ENCODE results near the gene CYP1A2.

Gene CYP1A2

GRCh38 chr15:74742422-74742821 is 6.2 kb upstream of the CYP1A2 start:
- no peak for DNase-seq

DNA sequence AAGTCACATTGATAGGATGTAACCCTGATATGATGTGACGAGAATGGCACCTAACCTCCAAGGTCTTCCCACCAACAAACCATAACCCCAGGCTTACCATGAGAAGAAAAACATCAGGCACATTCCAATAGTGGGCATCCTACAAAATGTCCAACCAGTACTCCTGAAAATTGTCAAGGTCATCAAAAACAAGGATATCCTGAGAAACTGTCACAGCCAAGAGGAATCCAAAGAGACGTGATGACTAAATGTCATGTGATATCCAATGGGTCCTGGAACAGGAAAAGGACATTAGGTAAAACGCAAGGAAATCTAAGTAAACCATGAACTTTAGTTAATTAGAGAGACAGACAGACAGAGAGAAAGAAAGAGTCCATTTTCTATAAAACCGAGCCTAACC is 2.3 kb upstream of the CYP1A2 start:
- DNase-seq = no peak

GRCh38 chr15:74749832-74750231 is 1.2 kb downstream of the CYP1A2 start:
- DNase-seq = no peak

DNA sequence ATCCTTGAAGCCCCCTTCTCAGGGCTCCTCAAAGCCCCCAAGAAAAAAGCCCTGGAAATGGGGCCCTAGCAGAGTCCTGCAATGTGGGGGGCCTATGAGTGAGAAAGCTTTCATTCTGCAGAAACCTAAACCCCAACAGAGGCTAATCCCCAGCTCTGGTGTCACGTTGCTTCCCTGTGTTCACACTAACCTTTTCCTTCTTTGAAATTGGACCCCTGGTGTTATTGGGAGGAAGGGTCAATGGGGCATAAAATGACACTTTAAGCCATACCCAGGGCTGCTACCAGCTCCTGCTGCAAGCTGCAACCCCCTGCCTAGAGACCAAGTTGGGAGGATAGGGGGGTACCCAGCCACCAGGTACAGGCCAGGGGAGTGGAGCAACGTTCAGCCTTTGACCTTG is 2.1 kb downstream of the CYP1A2 start:
- DNase-seq = no peak

GRCh38 chr15:74752011-74752410 is 3.4 kb downstream of the CYP1A2 start:
- DNase-seq = no peak

GRCh38 chr15:74752531-74752930 is 3.9 kb downstream of the CYP1A2 start:
- DNase-seq = no peak

DNA sequence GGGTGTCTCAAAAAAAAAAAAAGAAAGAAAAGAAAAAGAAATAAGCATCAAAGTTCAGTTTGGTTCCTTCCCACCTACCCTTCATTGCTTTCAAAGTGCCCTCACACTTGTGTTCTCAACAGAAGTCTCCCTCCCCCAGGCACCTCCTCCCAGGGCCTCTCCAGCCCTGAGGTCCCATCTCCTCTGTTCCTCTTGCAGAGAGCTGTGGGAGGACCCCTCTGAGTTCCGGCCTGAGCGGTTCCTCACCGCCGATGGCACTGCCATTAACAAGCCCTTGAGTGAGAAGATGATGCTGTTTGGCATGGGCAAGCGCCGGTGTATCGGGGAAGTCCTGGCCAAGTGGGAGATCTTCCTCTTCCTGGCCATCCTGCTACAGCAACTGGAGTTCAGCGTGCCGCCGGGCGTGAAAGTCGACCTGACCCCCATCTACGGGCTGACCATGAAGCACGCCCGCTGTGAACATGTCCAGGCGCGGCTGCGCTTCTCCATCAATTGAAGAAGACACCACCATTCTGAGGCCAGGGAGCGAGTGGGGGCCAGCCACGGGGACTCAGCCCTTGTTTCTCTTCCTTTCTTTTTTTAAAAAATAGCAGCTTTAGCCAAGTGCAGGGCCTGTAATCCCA is 6.1 kb downstream of the CYP1A2 start:
- DNase-seq = no peak

DNA sequence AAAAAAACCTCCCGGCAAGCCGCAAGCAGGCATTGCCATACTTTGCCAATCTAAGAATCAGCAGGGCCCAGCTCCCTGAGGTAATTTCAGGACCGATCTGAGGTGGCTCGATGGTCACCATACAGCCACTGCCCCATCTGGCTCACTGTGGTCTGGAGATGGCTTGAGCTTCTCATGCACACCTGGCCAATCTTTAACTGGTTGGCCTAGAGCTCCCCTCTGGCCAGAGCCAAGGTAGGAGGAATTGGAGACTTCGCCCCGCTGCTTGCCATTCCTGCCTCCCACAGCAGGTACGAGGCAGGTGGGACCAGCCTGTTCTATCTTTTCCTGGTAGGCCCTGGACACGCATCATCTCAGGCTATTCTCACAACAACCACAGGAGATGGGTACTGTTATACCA is 10.1 kb downstream of the CYP1A2 start:
- no peak for DNase-seq

GRCh38 chr15:74762791-74763150 is 14.1 kb downstream of the CYP1A2 start:
- no peak for DNase-seq

GRCh38 chr15:74763416-74763815 is 14.8 kb downstream of the CYP1A2 start:
- DNase-seq = no peak

DNA sequence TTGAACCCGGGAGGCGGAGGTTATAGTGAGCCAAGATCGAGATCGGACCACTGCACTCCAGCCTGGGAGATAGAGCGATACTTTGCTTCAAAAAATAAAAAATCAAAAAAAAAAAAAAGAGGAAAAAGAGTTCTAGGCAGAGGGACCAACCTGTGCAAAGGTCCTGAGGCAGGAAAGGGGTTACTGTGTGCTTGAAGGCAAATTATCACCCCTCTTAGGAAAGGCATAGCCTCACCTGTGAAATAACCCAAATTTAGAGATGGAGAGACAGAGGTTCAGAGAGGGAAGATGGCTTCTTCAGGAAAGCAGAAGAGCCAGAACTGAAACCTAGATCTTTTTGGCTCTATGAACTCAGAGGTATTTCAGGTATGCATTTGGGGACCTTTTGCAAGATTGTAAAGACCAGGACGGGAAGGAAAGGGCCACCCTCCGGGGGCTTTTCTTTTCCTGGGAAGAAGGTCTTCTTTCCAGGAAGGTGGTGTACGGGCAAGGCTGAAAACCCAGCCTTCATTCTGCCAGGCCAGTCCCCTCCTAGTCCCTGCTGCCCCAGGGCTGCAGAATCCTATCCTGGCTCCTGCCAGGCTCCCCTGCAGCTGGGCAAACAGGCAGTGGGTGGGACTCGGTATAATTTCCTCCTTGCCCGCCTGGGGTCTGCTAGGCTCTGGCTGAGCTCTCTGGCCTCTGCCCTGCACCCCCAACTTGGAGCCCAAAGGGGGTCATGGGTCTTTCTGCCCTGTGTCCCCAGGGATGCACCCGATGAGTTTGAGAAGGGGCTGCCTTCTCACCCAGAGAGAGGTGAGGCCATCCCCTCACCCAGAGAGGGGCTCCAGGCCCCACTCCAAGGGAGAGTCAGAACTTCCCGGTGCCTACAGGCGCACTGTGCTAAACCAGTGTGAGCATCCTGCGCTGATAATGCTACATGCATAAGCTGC is 18.8 kb downstream of the CYP1A2 start:
- DNase-seq = no peak

DNA sequence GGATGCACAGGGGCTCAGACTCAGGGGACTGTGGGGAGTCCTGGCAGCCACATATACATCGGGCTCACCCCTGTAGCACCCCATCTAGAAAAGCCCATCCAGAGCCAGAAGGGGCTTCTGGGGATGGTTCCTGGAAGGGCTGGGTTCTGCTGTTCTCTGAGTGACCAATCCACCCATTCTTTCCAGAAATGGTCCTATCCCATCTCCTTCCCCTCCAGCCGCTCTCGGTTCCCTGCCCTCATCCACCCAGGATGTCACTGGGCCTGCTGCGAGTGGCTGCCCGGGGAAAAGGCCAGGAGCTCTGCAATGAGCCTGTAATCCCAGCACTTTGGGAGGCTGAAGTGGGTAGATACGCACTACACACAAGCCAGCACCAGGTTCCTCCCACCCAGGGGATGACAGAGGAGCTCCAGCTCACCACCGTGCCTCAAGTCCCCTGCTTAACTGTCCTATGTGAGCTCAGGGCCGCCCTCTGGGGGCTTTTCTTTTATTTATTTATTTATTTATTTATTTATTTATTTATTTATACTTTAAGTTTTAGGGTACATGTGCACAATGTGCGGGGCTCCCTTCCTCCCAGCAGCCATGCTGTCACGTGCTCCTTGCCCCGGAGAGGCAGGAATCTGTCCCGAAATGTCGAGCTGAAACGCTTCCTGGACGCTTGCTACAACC is 19.6 kb downstream of the CYP1A2 start:
- DNase-seq = no peak

- no peak for DNase-seq
These were observed 20.2 kb downstream of the CYP1A2 start for GRCh38 chr15:74768771-74769342.

GRCh38 chr15:74769463-74770025 is 20.9 kb downstream of the CYP1A2 start:
- DNase-seq = no peak

DNA sequence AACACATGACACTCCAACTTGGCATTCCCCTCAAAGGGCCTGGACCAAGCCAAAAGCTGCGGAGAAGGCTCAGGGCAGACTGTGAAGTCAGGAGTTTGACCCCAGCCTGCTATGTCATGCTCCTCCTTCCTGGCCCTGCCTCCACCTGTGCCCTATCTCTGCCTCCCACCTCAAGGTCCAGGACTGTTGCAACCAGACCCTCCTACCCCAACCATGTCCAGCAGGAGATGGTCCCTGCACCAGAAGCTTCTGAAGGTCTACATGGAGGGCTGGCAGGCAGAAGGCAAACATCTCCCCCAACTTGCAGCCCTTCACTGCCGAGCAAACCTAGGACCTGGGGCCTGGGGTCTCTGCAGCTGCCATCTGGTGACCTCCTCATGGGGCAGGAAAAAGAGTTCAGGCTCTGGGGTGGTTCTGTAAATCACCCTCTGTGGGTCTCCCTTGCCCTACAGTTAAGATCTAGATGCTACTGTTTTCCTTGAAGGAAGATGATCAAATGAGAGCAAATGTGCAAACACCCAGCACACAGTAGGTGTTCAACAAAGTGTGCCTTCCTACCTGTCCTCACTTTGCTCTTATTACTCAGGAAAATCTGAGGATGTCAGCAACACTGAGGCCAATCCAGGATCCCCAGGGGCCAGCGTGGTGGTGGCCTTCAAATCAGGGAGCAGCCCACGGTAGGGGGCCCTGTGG is 21.7 kb downstream of the CYP1A2 start:
- no peak for DNase-seq

DNA sequence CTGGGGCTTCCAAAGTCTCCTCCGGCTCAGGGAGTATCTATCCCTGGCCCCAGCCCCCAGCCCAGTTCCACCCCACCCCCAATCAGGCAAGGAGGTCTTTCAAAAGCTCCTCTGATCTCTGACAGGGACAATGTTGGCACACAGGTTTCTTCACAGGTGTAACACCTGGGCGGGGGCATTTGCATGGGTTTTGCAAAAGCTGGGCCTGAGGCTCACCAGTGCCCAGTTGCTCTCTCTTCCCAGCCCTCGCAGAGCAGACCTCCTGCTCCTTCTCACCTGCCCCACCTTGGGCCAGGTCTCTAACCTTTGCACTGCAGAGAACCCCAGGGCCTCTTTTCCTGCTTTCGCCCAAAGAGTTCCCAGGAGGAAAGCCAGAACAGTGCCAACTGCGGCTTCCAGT is 24.7 kb downstream of the CYP1A2 start:
- no peak for DNase-seq

DNA sequence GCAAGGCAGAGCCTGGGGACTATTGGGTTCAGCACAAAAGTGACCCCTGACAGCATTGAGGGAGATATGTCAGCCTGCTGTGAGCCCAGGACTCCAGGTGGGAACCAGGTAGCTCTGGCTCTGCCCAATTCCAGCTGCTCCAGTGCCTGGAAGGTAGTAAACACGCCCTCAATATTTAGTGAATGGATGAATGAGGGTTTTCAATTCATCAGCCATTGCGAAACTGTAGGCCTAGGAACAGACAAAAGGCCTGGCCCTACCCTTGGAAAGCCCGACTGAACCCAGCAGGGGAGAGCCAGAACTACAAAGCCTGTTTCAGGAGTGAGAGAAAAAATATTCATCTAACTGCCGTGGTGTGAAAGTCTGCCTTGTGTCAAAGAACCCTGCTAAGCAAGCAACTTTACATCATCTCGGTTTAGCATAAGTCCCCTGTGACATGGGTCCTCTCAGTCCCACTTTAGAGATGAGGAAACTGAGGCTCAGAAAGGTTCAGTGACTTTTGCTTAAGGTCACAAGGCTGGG is 25.1 kb downstream of the CYP1A2 start:
- DNase-seq = no peak

GRCh38 chr15:74775132-74775562 is 26.5 kb downstream of the CYP1A2 start:
- no peak for DNase-seq

- DNase-seq = no peak
These were observed 27.2 kb downstream of the CYP1A2 start for GRCh38 chr15:74775894-74776293.

DNA sequence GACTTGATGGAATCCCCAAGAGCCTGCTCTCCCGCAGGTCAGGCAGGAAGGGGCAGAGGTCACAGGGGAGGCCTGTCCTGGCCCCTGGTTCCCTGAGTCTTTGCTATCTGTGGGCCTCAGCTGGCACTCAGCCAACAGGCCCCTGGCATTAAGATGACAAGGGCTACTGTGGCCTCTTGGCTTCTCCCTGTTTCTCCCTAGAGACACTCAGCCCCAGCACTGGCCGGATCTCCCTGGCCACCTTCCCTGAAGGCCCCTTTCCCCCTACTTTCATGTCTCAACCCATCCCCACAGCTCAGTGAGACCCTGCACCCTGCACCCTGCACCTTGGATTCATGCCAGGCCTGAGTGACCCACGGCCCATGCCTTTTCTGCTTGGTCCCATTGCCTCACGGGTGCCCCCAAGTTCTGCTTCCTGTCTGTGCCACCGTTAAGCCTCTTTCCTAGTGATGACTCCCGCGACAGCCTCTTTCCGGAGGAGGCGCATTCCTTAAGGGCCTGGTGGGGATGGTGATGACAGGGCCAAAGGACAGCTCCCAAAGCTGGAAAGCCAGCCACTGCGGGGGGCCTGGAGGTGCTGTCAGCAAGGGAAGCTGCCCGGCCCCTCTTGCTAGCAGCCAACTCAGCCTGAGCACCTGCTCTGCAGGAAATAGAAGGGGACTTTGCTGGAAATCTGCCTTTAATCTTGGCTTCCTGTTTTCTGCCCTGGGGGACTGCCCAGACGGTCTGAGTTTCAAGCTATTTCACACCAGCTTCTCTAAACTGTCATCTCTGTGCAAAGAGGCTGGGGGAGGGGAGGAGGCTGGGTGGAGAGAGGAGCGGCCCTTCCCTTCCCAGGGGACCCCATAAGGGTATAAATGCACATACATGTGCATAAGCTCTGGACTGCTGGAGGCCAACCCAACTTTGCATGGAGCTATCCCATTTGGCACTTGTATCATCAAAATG is 28.4 kb downstream of the CYP1A2 start:
- DNase-seq = no peak
